Erythroblast (primary cell): Measurements from ENCODE around the gene NFAT5.
"Not testable (repeated sequence)": the region's sequence is repeated elsewhere in the genome, so short reads cannot be mapped to it uniquely, and the experiment has no call there.

Experiments
- DNase-seq, 2 experiments: peaks; one replicate each; lab custom pipeline; 2025; lab: John Stamatoyannopoulos, UW
- GATA1 ChIP-seq: IDR thresholded peaks from 2 replicates; pipeline ENCODE4 v1.6.1; 2011; ENCODE audit warnings: low read depth, mild to moderate bottlenecking, control low read depth, low read length, moderate library complexity
- POLR2A ChIP-seq: IDR thresholded peaks from 2 replicates; pipeline ENCODE4 v1.6.1; 2011; ENCODE audit warnings: mild to moderate bottlenecking, low read length

NFAT5 gene

DNA sequence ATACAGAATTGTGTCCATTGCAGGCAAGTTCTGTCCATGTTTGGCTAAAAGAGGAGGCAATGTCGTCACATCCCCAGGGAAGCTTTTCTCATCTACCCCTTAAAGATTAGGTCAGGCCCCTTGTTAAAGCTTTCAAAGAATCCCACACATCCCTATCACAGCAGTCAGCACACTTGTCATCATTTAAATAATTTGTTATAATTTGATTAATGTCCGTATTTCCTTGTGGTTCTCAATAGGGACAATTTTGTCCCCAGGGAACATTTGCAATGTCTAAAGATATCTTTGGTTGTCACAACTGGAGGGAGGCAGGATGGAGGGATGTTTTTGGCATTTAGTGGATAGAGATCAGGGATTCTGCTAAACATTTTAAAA, 28.1 kb upstream of the NFAT5 start:
- TF ChIP-seq POLR2A (no peak), GATA1 (no peak)
- DNase-seq: no peak

DNA sequence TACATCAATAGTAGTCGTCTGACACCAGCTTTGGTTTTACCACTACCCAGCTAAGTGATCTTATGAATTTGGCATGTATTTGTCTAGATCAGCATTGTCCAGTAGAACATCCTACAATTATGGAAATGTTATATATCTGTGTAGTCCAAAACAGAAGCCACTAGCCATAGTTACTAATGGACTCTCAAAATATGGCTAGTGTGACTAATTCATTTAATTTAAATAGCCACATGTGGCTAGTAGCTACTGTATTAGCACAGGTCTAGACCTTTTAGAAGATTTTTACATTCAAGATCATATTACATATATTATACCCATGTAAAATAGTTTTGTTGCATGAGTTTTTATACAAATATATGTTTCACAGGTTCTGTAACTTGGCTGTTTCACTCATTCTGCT, 27.0 kb upstream of the NFAT5 start:
- DNase-seq: no peak
- TF ChIP-seq POLR2A: no peak
- no peak for TF ChIP-seq GATA1

DNA sequence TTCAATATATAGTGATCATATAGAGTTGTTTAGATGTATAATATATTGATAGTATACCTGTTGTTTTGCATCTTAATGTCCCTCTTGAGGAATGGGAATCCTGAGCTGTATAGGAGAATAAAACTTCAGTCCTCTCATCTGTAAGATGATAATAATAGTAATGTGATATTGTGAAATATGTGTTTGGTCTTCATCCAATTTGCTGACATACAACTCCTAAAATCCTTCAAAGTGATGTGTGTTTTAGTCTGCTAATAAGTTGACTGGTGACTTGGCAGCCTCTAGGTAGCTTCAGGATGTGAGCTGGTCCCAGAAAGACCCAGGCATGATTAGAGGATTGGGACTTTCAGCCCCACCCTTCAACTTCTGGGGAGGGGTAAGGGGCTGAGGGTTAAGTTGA, 22.8 kb upstream of the NFAT5 start:
- DNase-seq: no peak
- TF ChIP-seq GATA1 (no peak), POLR2A (no peak)

DNA sequence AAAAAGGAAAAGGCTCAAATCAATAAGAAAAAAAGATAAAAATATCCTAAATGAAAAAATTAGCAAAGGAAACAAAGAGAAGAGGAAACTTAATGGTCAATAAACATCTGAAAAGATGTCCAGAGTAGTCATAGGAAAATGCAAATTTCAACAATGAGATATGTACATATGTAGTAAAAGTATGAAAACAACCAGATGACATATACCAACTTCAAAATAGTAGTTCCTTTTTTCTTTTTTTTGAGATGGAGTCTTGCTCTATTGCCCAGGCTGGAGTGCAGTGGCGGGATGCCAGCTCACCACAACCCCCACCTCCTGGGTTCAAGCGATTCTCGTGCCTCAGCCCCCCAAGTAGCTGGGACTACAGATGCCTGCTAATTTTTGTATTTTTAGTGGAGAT, 21.7 kb upstream of the NFAT5 start:
- DNase-seq: no peak
- TF ChIP-seq POLR2A: no peak
- no peak for TF ChIP-seq GATA1

DNA sequence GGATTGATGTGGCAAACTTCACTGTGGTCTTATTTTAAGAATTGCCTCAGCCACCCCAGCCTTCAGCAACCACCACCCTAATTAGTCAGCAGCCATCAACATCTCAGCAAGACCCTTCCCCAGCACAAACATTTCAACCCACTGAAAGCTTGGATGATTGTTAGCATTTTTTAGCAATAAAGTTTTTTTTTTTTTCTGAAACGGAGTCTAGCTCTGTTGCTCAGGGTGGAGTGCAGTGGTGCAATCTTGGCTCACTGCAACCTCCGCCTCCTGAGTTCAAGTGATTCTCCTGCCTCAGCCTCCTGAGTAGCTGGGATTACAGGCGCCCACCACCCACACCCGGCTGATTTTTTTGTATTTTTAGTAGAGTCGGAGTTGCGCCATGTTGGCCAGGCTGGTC, 19.1 kb upstream of the NFAT5 start:
- not testable (repeated sequence) for DNase-seq

DNA sequence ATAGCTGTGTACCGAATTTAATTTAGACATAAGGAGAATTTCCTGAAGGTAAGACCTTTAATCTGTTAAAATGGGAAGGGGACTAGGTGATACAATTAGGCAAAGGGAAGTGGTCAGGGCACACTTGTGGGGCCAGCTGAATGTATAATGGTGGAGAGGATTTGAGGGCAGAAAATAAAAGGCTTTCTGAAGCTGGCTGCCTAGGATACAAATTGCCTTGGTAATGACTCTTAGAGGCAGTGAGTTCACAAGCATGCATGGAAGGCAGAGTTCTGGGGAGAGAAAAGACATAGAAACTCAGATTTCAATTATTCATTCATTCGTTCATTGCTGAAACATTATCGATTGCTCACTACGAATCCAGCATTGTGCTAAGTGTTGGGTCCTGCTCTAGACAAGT, 12.4 kb upstream of the NFAT5 start:
- TF ChIP-seq POLR2A (no peak), GATA1 (no peak)
- DNase-seq: no peak

DNA sequence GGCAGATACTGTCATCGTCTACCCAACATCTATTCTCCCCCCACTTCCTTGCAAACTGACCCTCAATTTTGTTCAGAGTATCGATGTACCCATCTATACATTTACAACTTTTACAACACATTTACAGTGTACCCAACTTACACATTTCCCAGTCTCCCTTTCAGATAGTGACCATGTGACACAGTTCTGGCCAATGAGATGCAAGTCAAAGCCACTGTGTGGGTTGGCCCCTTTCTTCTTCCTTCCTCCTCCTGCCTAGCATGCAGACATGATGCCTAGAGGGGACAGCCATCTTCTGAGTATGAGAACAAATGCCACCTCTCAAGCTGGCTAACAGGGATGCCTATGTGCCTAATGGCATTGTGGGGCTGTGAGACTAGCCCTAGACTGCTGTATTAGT, 11.3 kb upstream of the NFAT5 start:
- TF ChIP-seq GATA1 (no peak), POLR2A (no peak)
- DNase-seq: peak in 1 of 2 experiments; percentile 8

- no peak for TF ChIP-seq GATA1
- TF ChIP-seq POLR2A: no peak
- no peak for DNase-seq
Observed at GRCh38 chr16:69555437-69555836, 10.3 kb upstream of the NFAT5 start.

DNA sequence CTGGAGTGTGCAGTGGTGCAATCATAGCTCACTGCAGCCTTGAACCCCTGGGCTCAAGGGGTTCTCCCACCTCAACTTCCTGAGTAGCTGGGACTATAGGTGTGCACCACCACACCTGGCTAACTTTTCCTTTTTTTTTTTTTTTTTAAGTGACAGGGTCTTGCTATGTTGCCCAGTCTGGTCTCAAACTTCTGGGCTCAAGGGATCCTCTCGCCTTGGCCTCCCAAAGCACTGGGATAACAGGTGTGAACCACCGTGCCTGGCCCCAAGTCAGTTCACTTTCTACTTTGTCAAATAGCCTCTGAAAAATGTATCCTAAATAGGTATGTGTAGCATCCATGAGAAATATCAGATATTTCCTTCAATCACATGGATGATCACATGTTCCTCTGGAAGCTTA, 9.9 kb upstream of the NFAT5 start:
- no peak for DNase-seq
- no peak for TF ChIP-seq POLR2A
- no peak for TF ChIP-seq GATA1

DNA sequence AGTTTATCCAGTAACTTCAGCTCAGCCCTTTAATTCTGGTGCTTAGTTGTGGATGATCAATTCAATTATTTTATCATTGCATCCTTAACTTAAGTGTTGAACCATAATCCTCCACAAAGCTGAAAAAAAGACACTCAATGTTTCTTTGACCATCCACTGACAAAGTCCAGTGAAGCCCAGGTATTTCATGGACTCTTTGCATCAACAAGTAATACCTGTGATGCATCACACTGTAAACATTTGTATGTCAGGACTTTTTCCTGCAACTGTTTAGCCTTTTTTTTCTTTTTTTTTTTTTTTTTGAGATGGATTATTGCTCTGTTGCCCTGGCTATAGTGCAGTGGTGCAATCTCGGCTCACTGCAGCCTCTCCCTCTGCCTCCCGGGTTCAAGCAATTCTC, 6.6 kb upstream of the NFAT5 start:
- TF ChIP-seq GATA1 (no peak), POLR2A (no peak)
- DNase-seq: no peak

GRCh38 chr16:69561367-69561766, 4.4 kb upstream of the NFAT5 start:
- not testable (repeated sequence) for DNase-seq

GRCh38 chr16:69561901-69562300, 3.9 kb upstream of the NFAT5 start:
- TF ChIP-seq POLR2A: no peak
- no peak for DNase-seq

DNA sequence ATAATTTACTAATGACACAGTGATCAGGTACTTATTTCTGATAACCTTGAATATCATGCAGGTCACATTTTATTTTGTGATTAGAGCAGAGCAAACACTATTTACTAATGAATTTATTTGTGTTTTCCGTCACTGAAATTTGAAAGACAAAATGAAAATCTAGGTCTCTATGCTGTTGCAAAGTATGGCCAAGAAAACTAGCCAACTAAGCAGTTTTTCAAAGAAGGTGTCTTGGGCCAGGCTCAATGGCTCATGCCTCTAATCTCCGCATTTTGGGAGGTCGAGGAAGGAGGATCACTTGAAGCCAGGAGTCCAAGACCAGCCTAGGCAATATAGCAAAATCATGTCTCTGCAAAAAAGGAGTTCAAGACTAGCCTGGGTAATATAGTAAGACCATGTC, 3.0 kb upstream of the NFAT5 start:
- TF ChIP-seq POLR2A (no peak), GATA1 (no peak)
- no peak for DNase-seq

GRCh38 chr16:69563605-69564580, 1.9 kb upstream of the NFAT5 start:
- DNase-seq: peak; percentile 56 to 59
- TF ChIP-seq GATA1 (no peak), POLR2A (peak; percentile 39)

DNA sequence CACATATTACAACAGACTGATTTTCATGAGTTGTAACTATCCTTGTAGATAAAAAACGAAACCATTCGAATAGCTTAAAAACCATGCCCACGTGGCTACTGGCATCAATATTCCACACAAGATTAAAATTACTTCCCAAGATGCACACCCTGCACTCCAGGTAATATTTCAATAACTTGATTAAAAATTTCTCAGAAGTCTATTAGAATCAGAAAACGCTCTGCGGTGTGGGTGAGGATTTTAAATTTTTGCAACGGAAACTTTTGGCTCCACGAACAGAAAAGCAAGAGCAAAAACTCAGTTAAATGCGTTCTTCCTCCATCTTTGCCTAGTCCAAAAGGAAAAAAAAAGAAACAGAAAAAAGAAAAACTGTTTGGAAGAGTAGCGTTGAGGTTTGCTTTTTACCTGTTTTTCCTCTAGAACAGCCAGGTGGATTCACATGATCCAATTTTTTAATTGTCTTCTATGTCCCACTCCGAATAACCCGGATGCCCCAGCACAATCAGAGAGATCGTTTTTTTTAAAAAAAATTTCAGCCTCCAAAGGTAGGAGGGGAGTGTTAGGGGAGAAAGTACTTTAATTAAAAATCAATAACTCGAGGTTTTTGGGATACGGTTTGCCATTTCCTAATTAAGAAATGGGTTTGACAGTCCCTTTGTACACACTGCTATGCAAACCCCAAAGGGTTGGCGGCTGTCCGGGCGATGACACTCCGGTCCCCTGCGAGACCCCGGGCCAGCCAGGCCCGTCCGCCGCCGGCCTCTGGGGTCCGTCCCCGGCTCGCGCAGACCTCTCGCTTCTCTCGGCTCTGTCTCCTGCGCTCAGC, 708 bp upstream of the NFAT5 start:
- peak; percentile 38 to 57 for DNase-seq
- TF ChIP-seq GATA1 (no peak), POLR2A (no peak)
